Tibial nerve (tissue), 4 donors: Measurements from ENCODE around the gene SKA3. TPM values are rescaled to one million over a fixed set of nuclear protein-coding genes. Genes with fewer than 3 reads are reported as not detected.
"Not testable (repeated sequence)": the region's sequence is repeated elsewhere in the genome, so short reads cannot be mapped to it uniquely, and the experiment has no call there.

Experiments used
- DNase-seq, 2 donors: peaks; one replicate each; pipeline ENCODE4 v3.0.0-alpha.2; 2019; ENCODE audit warnings: low spot score in 2 of 2
- H3K27ac ChIP-seq, 4 donors: fragments of 200-600 bp; sonication (generic) in 3 of 4; one replicate each; pipeline ENCODE4 v1.5.1; 2017 to 2019; ENCODE audit warnings: mild to moderate bottlenecking in 1 of 4
- H3K27me3 ChIP-seq, 2 donors: fragments of 200-600 bp; sonication (generic) in 1 of 2; one replicate each; pipeline versions ENCODE4 v1.5.1 to v1.6.0; 2017 to 2019
- H3K36me3 ChIP-seq, 3 donors: fragments of 200-600 bp; sonication (generic); one replicate each; pipeline ENCODE4 v1.5.1; 2018 to 2019
- H3K4me1 ChIP-seq, 4 donors: fragments of 200-600 bp; sonication (generic) in 3 of 4; one replicate each; pipeline ENCODE4 v1.5.1; 2017 to 2019
- H3K4me3 ChIP-seq, 4 donors: fragments of 200-600 bp; sonication (generic) in 3 of 4; one replicate each; pipeline ENCODE4 v1.5.1; 2017 to 2019; ENCODE audit warnings: mild to moderate bottlenecking in 1 of 4, moderate library complexity in 1 of 4
- H3K9me3 ChIP-seq, 4 donors: fragments of 200-600 bp; sonication (generic) in 3 of 4; one replicate each; pipeline ENCODE4 v1.5.1; 2017 to 2019
- EP300 ChIP-seq, 2 donors: sonication (generic); formaldehyde crosslinking; IDR thresholded peaks; one replicate each; pipeline ENCODE4 v1.6.1; 2017; ENCODE audit warnings: antibody characterized with exemption in 2 of 2, mild to moderate bottlenecking in 1 of 2
- POLR2A ChIP-seq, 2 donors: fragments of 450-650 bp; IDR thresholded peaks; one replicate each; pipeline ENCODE4 v1.6.1; 2017; ENCODE audit warnings: antibody characterized with exemption in 2 of 2, mild to moderate bottlenecking in 2 of 2, moderate library complexity in 2 of 2
- WGBS, 2 donors: methylation state at CpG; one replicate each; pipeline ENCODE4 v1.1.5; 2018; 5-methylcytosine and 5-hydroxymethylcytosine counted together
- total RNA-seq, 4 donors: library from RNA; depleted of rRNA; stranded (reverse); fragments of >200 nt; gene quantifications; one replicate each; pipeline ENCODE4 v1.1.0, GENCODE V29; 2016
- TF ChIP-seq, protein P1 (sequence below), 5 experiments: fragments of 200-600 bp in 3 of 5; fragments of 450-650 bp in 2 of 5; sonication (generic) in 3 of 5; IDR thresholded peaks; one replicate each; pipeline ENCODE4 v1.5.1; 2016 to 2019; ENCODE audit warnings: antibody characterized with exemption in 5 of 5, mild to moderate bottlenecking in 3 of 5, moderate library complexity in 2 of 5

Gene SKA3
- total RNA-seq, 4 donors from 2014 or later, result 0.20 to 2.3 (median 0.26) TPM

DNA sequence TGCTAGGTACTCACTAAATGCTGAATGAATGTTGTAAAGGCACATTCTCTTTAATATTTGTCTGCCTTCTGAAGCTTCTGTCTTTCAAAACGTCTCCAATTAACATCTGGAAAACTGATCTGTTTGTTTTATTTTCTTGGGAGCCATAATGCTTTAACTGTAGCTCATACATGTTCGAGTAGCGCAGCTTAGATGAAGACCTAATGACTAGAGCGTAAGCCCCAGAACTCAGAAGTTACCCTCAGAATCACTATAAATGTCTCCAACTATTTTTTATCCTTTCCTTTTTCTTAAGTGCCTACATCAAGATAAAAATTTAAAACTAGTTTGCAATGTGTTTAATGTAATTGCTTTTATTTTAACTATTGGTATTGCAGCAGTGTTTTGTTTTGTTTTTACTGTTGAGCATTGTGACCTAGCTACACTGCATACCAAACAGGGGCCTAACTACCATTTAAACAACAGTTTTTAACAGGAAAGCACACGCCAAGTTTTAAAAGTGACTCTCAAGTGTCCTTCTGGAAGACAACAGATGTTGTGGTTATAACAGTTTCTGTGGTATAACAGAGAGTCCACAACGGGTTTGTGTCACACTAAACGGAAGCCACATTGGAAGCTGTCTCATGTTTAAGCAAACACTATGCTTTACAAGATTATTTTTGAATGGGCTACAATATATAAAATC lies 42.1 kb upstream of the SKA3 start:
- TF ChIP-seq, protein P1, sequence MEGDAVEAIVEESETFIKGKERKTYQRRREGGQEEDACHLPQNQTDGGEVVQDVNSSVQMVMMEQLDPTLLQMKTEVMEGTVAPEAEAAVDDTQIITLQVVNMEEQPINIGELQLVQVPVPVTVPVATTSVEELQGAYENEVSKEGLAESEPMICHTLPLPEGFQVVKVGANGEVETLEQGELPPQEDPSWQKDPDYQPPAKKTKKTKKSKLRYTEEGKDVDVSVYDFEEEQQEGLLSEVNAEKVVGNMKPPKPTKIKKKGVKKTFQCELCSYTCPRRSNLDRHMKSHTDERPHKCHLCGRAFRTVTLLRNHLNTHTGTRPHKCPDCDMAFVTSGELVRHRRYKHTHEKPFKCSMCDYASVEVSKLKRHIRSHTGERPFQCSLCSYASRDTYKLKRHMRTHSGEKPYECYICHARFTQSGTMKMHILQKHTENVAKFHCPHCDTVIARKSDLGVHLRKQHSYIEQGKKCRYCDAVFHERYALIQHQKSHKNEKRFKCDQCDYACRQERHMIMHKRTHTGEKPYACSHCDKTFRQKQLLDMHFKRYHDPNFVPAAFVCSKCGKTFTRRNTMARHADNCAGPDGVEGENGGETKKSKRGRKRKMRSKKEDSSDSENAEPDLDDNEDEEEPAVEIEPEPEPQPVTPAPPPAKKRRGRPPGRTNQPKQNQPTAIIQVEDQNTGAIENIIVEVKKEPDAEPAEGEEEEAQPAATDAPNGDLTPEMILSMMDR (IDR thresholded peaks at IDR 0.05), result no peak
- TF ChIP-seq POLR2A (IDR thresholded peaks at IDR 0.05) (no peak), EP300 (IDR thresholded peaks at IDR 0.05) (no peak)
- Histone ChIP-seq H3K9me3 (peaks cover 0 to 21% (median 0%) of the 10 kb centered on the region in 4 donors), H3K36me3 (no peaks in the 10 kb centered on the region), H3K4me1 (no peaks in the 10 kb centered on the region), H3K27ac (no peak overlapping the region), H3K27me3 (no peaks in the 10 kb centered on the region), H3K4me3 (no peak overlapping the region)
- 41 to 48% methylated on average over 7 of the region's 7 CpGs for whole genome bisulfite sequencing, 2 donors
- DNase-seq, result no peak

DNA sequence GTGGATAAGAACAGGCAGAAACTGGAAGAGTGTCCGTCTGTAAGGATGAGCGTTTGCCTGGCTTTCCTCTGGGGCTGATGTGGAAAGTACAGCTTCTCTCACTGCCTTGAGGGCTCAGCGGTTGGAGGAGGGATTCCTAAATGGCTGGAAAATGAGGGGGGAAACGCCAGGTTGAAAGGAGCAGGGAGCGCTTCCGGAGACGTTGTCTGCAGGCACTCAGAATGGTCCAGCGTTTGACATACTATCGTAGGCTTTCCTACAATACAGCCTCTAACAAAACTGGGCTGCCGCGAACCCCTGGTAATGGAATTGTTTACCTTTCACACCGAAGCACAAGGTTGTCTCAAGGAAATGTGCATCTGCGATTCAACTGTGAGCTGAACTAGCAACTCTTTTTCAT lies 40.0 kb upstream of the SKA3 start:
- H3K27me3 ChIP-seq, result no peaks in the 10 kb centered on the region
- 29 to 34% methylated on average over 13 of the region's 13 CpGs for WGBS, 2 donors
- TF ChIP-seq, protein P1 (IDR thresholded peaks at IDR 0.05), result no peak
- TF ChIP-seq EP300 (IDR thresholded peaks at IDR 0.05) (no peak), POLR2A (IDR thresholded peaks at IDR 0.05) (no peak)
- peaks cover 0 to 11% (median 0%) of the 10 kb centered on the region in 4 donors for H3K9me3 ChIP-seq
- no peak overlapping the region for H3K4me3 ChIP-seq
- H3K36me3 ChIP-seq, result no peaks in the 10 kb centered on the region
- no peaks in the 10 kb centered on the region for H3K4me1 ChIP-seq
- no peak overlapping the region for H3K27ac ChIP-seq
- no peak for DNase-seq

DNA sequence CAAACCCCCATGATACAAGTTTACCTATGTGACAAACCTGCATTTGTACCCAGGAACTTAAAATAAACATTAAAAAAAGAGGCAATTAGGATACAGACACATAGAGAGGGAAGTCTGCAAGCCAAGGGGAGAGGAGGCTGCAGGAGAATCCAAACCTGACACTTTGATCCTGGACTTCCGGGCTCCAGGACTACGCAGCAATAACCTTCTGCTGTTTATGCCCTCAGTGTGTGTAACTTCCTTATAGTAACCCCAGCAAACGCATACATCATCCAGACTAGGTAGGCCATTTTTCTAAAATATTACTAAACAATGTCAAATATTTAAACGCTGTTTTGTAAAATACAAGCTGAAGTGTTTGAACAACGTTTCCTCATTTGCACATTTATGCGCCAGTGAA lies 39.1 kb upstream of the SKA3 start:
- not testable (repeated sequence) for H3K27ac ChIP-seq, H3K36me3 ChIP-seq, H3K4me1 ChIP-seq, DNase-seq, H3K9me3 ChIP-seq, H3K27me3 ChIP-seq, H3K4me3 ChIP-seq
- 91 to 92% methylated on average over 6 of the region's 6 CpGs for WGBS, 2 donors

GRCh38 chr13:21212138-21212775 lies 35.9 kb upstream of the SKA3 start:
- Histone ChIP-seq H3K4me3 (no peak overlapping the region), H3K27me3 (no peaks in the 10 kb centered on the region), H3K36me3 (no peaks in the 10 kb centered on the region), H3K9me3 (peaks cover 0 to 4% (median 0%) of the 10 kb centered on the region in 4 donors), H3K4me1 (no peaks in the 10 kb centered on the region), H3K27ac (no peak overlapping the region)
- TF ChIP-seq POLR2A (IDR thresholded peaks at IDR 0.05) (no peak), EP300 (IDR thresholded peaks at IDR 0.05) (no peak)
- TF ChIP-seq, protein P1 (IDR thresholded peaks at IDR 0.05), result no peak
- DNase-seq, result no peak
- 86 to 90% methylated on average over 7 of the region's 7 CpGs for WGBS, 2 donors

GRCh38 chr13:21208652-21209154 lies 32.4 kb upstream of the SKA3 start:
- H3K27me3 ChIP-seq, result no peaks in the 10 kb centered on the region
- no peak overlapping the region for H3K4me3 ChIP-seq
- TF ChIP-seq, protein P1 (IDR thresholded peaks at IDR 0.05), result no peak
- TF ChIP-seq POLR2A (IDR thresholded peaks at IDR 0.05), result no peak
- no peak overlapping the region for H3K27ac ChIP-seq
- H3K4me1 ChIP-seq, result no peaks in the 10 kb centered on the region
- 88 to 90% methylated on average over 3 of the region's 3 CpGs for WGBS, 2 donors
- peaks cover 0 to 4% (median 0%) of the 10 kb centered on the region in 4 donors for H3K9me3 ChIP-seq
- no peaks in the 10 kb centered on the region for H3K36me3 ChIP-seq
- DNase-seq, result no peak
